Measurements from ENCODE around the gene SCTR. TPM values are rescaled to one million over a fixed set of nuclear protein-coding genes. Genes with fewer than 3 reads are reported as not detected.

Gene SCTR
- total RNA-seq, 2 experiments from 2014 or later: not detected

- CTCF ChIA-PET: no interaction called here
- H3K27me3 Mint-ChIP-seq: peaks cover 17% of the 10 kb centered on the region
- TF ChIP-seq CTCF (IDR thresholded peaks at IDR 0.05): no peak
These were observed 26.6 kb upstream of the SCTR start for GRCh38 chr2:119550856-119551255.

GRCh38 chr2:119550346-119550745, 26.1 kb upstream of the SCTR start:
- no peak overlapping the region for H3K4me3 Mint-ChIP-seq
- H3K27ac Mint-ChIP-seq: no peak overlapping the region
- no peaks in the 10 kb centered on the region for H3K36me3 Mint-ChIP-seq (ENCODE audit: low read depth)
- DNase-seq: no peak
- H3K27me3 Mint-ChIP-seq: peaks cover 19% of the 10 kb centered on the region
- ATAC-seq: no peak
- intact Hi-C loops (cut with micrococcal nuclease): no loop called here
- ChIA-PET CTCF (no interaction called here), POLR2A (no interaction called here)
- TF ChIP-seq CTCF (IDR thresholded peaks at IDR 0.05): no peak
- H3K4me1 Mint-ChIP-seq (ENCODE audit: low read depth): no peaks in the 10 kb centered on the region
- no peaks in the 10 kb centered on the region for H3K9me3 Mint-ChIP-seq

More at GRCh38 chr2:119550856-119551255, 26.6 kb upstream of the SCTR start:
- Mint-ChIP-seq H3K9me3 (no peaks in the 10 kb centered on the region), H3K27ac (no peak overlapping the region), H3K4me3 (no peak overlapping the region), H3K4me1 (ENCODE audit: low read depth) (no peaks in the 10 kb centered on the region), H3K36me3 (ENCODE audit: low read depth) (no peaks in the 10 kb centered on the region)
- POLR2A ChIA-PET: no interaction called here
- intact Hi-C loops (cut with micrococcal nuclease): no loop called here
- DNase-seq (no peak), ATAC-seq (no peak)

- ChIA-PET POLR2A (no interaction called here), CTCF (no interaction called here)
- Mint-ChIP-seq H3K4me3 (no peak overlapping the region), H3K27ac (no peak overlapping the region), H3K36me3 (ENCODE audit: low read depth) (no peaks in the 10 kb centered on the region), H3K9me3 (no peaks in the 10 kb centered on the region), H3K27me3 (peaks cover 22% of the 10 kb centered on the region), H3K4me1 (ENCODE audit: low read depth) (no peaks in the 10 kb centered on the region)
- ATAC-seq (no peak), DNase-seq (no peak)
- intact Hi-C loops (cut with micrococcal nuclease): no loop called here
- no peak for TF ChIP-seq CTCF (IDR thresholded peaks at IDR 0.05)
These were observed 25.0 kb upstream of the SCTR start for GRCh38 chr2:119549241-119549640.

GRCh38 chr2:119548516-119549120, 24.3 kb upstream of the SCTR start:
- no peak for TF ChIP-seq CTCF (IDR thresholded peaks at IDR 0.05)
- DNase-seq (no peak), ATAC-seq (no peak)
- H3K36me3 Mint-ChIP-seq (ENCODE audit: low read depth): no peaks in the 10 kb centered on the region
- H3K27ac Mint-ChIP-seq: no peak overlapping the region
- peaks cover 4% of the 10 kb centered on the region for H3K4me1 Mint-ChIP-seq (ENCODE audit: low read depth)
- POLR2A ChIA-PET: no interaction called here
- intact Hi-C loops (cut with micrococcal nuclease): no loop called here
- CTCF ChIA-PET: no interaction called here
- no peaks in the 10 kb centered on the region for H3K9me3 Mint-ChIP-seq
- peaks cover 26% of the 10 kb centered on the region for H3K27me3 Mint-ChIP-seq
- no peak overlapping the region for H3K4me3 Mint-ChIP-seq

GRCh38 chr2:119546447-119546767, 22.1 kb upstream of the SCTR start:
- H3K9me3 Mint-ChIP-seq: no peaks in the 10 kb centered on the region
- POLR2A ChIA-PET: no interaction called here
- ATAC-seq: no peak
- no peak overlapping the region for H3K27ac Mint-ChIP-seq
- TF ChIP-seq CTCF (IDR thresholded peaks at IDR 0.05): no peak
- CTCF ChIA-PET: no interaction called here
- H3K4me3 Mint-ChIP-seq: no peak overlapping the region
- intact Hi-C loops (cut with micrococcal nuclease): no loop called here
- no peaks in the 10 kb centered on the region for H3K36me3 Mint-ChIP-seq (ENCODE audit: low read depth)
- peaks cover 8% of the 10 kb centered on the region for H3K4me1 Mint-ChIP-seq (ENCODE audit: low read depth)
- H3K27me3 Mint-ChIP-seq: peaks cover 41% of the 10 kb centered on the region
- no peak for DNase-seq

Measured in activated CD8-positive, alpha-beta T cell treated with anti-CD3 and anti-CD28 coated beads for 36 hours (primary cell).